ENCODE data around the gene CIAO3. TPM values are rescaled to one million over a fixed set of nuclear protein-coding genes. Genes with fewer than 3 reads are reported as not detected.
"Not testable (repeated sequence)": the region's sequence is repeated elsewhere in the genome, so short reads cannot be mapped to it uniquely, and the experiment has no call there.

Gene CIAO3
- total RNA-seq, 2 donors from 2014 or later = 33.7 to 33.8 TPM

- Mint-ChIP-seq H3K27ac (no peak overlapping the region), H3K27me3 (no peaks in the 10 kb centered on the region), H3K36me3 (ENCODE audit: low read depth) (no peaks in the 10 kb centered on the region), H3K4me1 (no peaks in the 10 kb centered on the region), H3K4me3 (no peak overlapping the region)
- DNase-seq (no peak), ATAC-seq (no peak)
- no peaks in the 10 kb centered on the region for H3K9me3 ChIP-seq (ENCODE audit: control insufficient read depth, low read length, poor library complexity, severe bottlenecking)
Measured at GRCh38 chr16:745739-746138, 4.9 kb upstream of the CIAO3 start.

GRCh38 chr16:743794-744500 lies 3.1 kb upstream of the CIAO3 start:
- ATAC-seq = no peak
- Mint-ChIP-seq H3K27ac (no peak overlapping the region), H3K4me1 (peaks cover 2% of the 10 kb centered on the region), H3K27me3 (no peaks in the 10 kb centered on the region), H3K4me3 (no peak overlapping the region), H3K36me3 (ENCODE audit: low read depth) (no peaks in the 10 kb centered on the region)
- peak in 1 of 3 donors; percentile 9 for DNase-seq
- H3K9me3 ChIP-seq (ENCODE audit: control insufficient read depth, low read length, poor library complexity, severe bottlenecking) = no peaks in the 10 kb centered on the region

GRCh38 chr16:742894-743293 lies 2.1 kb upstream of the CIAO3 start:
- H3K4me1 Mint-ChIP-seq; H3K36me3 Mint-ChIP-seq (ENCODE audit: low read depth); H3K4me3 Mint-ChIP-seq; ATAC-seq; DNase-seq; H3K27ac Mint-ChIP-seq; H3K27me3 Mint-ChIP-seq; H3K9me3 ChIP-seq (ENCODE audit: control insufficient read depth, low read length, poor library complexity, severe bottlenecking): not testable (repeated sequence)

- no peak for ATAC-seq
- peaks cover 2% of the 10 kb centered on the region for H3K4me1 Mint-ChIP-seq
- no peaks in the 10 kb centered on the region for H3K36me3 Mint-ChIP-seq (ENCODE audit: low read depth)
- peak overlapping the region; percentile 56 for H3K27ac Mint-ChIP-seq
- DNase-seq = no peak
- no peaks in the 10 kb centered on the region for H3K27me3 Mint-ChIP-seq
- H3K4me3 Mint-ChIP-seq = peak overlapping the region; percentile 83
- no peaks in the 10 kb centered on the region for H3K9me3 ChIP-seq (ENCODE audit: control insufficient read depth, low read length, poor library complexity, severe bottlenecking)
Measured at GRCh38 chr16:741986-742629, 1.3 kb upstream of the CIAO3 start.

- ATAC-seq (peak; percentile 10), DNase-seq (no peak)
- H3K27ac Mint-ChIP-seq = no peak overlapping the region
- peak overlapping the region; percentile 83 for H3K4me3 Mint-ChIP-seq
- peaks cover under 1% of the 10 kb centered on the region for H3K36me3 Mint-ChIP-seq (ENCODE audit: low read depth)
- no peaks in the 10 kb centered on the region for H3K9me3 ChIP-seq (ENCODE audit: control insufficient read depth, low read length, poor library complexity, severe bottlenecking)
- no peaks in the 10 kb centered on the region for H3K27me3 Mint-ChIP-seq
- H3K4me1 Mint-ChIP-seq = peaks cover 3% of the 10 kb centered on the region
Measured at GRCh38 chr16:740459-740763, 386 bp downstream of the CIAO3 start.

- no peak overlapping the region for H3K27ac Mint-ChIP-seq
- peak overlapping the region; percentile 83 for H3K4me3 Mint-ChIP-seq
- H3K27me3 Mint-ChIP-seq = no peaks in the 10 kb centered on the region
- H3K36me3 Mint-ChIP-seq (ENCODE audit: low read depth) = peaks cover 4% of the 10 kb centered on the region
- no peaks in the 10 kb centered on the region for H3K9me3 ChIP-seq (ENCODE audit: control insufficient read depth, low read length, poor library complexity, severe bottlenecking)
- peak in 1 of 3 donors; percentile 11 for DNase-seq
- H3K4me1 Mint-ChIP-seq = peaks cover 6% of the 10 kb centered on the region
- ATAC-seq = no peak
Measured at GRCh38 chr16:739560-740458, 988 bp downstream of the CIAO3 start.

- H3K36me3 Mint-ChIP-seq (ENCODE audit: low read depth) = peaks cover 4% of the 10 kb centered on the region
- H3K4me1 Mint-ChIP-seq = peaks cover 6% of the 10 kb centered on the region
- no peaks in the 10 kb centered on the region for H3K27me3 Mint-ChIP-seq
- no peak for DNase-seq
- H3K9me3 ChIP-seq (ENCODE audit: control insufficient read depth, low read length, poor library complexity, severe bottlenecking) = no peaks in the 10 kb centered on the region
- no peak overlapping the region for H3K4me3 Mint-ChIP-seq
- ATAC-seq = no peak
- no peak overlapping the region for H3K27ac Mint-ChIP-seq
Measured at GRCh38 chr16:736936-737481, 3.8 kb downstream of the CIAO3 start.

GRCh38 chr16:735982-736453 lies 4.8 kb downstream of the CIAO3 start:
- H3K27me3 Mint-ChIP-seq = no peaks in the 10 kb centered on the region
- ATAC-seq (no peak), DNase-seq (no peak)
- no peak overlapping the region for H3K27ac Mint-ChIP-seq
- peaks cover 6% of the 10 kb centered on the region for H3K4me1 Mint-ChIP-seq
- no peak overlapping the region for H3K4me3 Mint-ChIP-seq
- H3K9me3 ChIP-seq (ENCODE audit: control insufficient read depth, low read length, poor library complexity, severe bottlenecking) = no peaks in the 10 kb centered on the region
- peaks cover 4% of the 10 kb centered on the region for H3K36me3 Mint-ChIP-seq (ENCODE audit: low read depth)

- no peaks in the 10 kb centered on the region for H3K9me3 ChIP-seq (ENCODE audit: control insufficient read depth, low read length, poor library complexity, severe bottlenecking)
- Mint-ChIP-seq H3K27me3 (no peaks in the 10 kb centered on the region), H3K4me1 (peaks cover 6% of the 10 kb centered on the region), H3K36me3 (ENCODE audit: low read depth) (peaks cover 4% of the 10 kb centered on the region), H3K4me3 (no peak overlapping the region), H3K27ac (no peak overlapping the region)
- ATAC-seq (no peak), DNase-seq (no peak)
Measured at GRCh38 chr16:734981-735881, 5.6 kb downstream of the CIAO3 start.

- Mint-ChIP-seq H3K27me3 (no peaks in the 10 kb centered on the region), H3K27ac (no peak overlapping the region), H3K36me3 (ENCODE audit: low read depth) (peaks cover 4% of the 10 kb centered on the region), H3K4me3 (no peak overlapping the region), H3K4me1 (peaks cover 3% of the 10 kb centered on the region)
- ATAC-seq (no peak), DNase-seq (no peak)
- no peaks in the 10 kb centered on the region for H3K9me3 ChIP-seq (ENCODE audit: control insufficient read depth, low read length, poor library complexity, severe bottlenecking)
Measured at GRCh38 chr16:734208-734980, 6.4 kb downstream of the CIAO3 start.

- Mint-ChIP-seq H3K27ac (no peak overlapping the region), H3K27me3 (no peaks in the 10 kb centered on the region), H3K4me1 (peaks cover 3% of the 10 kb centered on the region), H3K36me3 (ENCODE audit: low read depth) (peaks cover 4% of the 10 kb centered on the region), H3K4me3 (no peak overlapping the region)
- ATAC-seq (no peak), DNase-seq (peak in 1 of 3 donors; percentile 14)
- H3K9me3 ChIP-seq (ENCODE audit: control insufficient read depth, low read length, poor library complexity, severe bottlenecking) = no peaks in the 10 kb centered on the region
Measured at GRCh38 chr16:733382-734207, 7.2 kb downstream of the CIAO3 start.

Measured in T-helper 17 cell (primary cell).